Stomach (tissue), 4 donors: ENCODE data around the gene MTMR3.

Experiments
- CTCF ChIP-seq, 7 experiments: fragments of 450-650 bp in 4 of 7; fragments of 200-600 bp in 3 of 7; sonication (generic) in 3 of 7; IDR thresholded peaks; one replicate each; pipeline ENCODE4 v1.5.1; 2016 to 2019; ENCODE audit warnings: antibody characterized with exemption in 7 of 7, control low read depth in 2 of 7, mild to moderate bottlenecking in 1 of 7
- EP300 ChIP-seq: sonication (generic); formaldehyde crosslinking; IDR thresholded peaks from one replicate; pipeline ENCODE4 v1.6.1; 2017; ENCODE audit warnings: antibody characterized with exemption
- POLR2A ChIP-seq, 4 donors: fragments of 450-650 bp; IDR thresholded peaks; one replicate each; pipeline ENCODE4 v1.6.1; 2016; ENCODE audit warnings: antibody characterized with exemption in 4 of 4, control low read depth in 2 of 4, mild to moderate bottlenecking in 1 of 4, moderate library complexity in 1 of 4
- POLR2AphosphoS5 ChIP-seq, 3 donors: sonication (generic); formaldehyde crosslinking; IDR thresholded peaks; one replicate each; pipeline ENCODE4 v1.6.1; 2016; ENCODE audit warnings: antibody characterized with exemption in 3 of 3

GRCh38 chr22:30004101-30004500 is 121.1 kb downstream of the MTMR3 start:
- no peak for TF ChIP-seq EP300
- no peak for TF ChIP-seq CTCF (IDR thresholded peaks at IDR 0.05)
- TF ChIP-seq POLR2A (IDR thresholded peaks at IDR 0.05): no peak
- TF ChIP-seq POLR2AphosphoS5 (IDR thresholded peaks at IDR 0.05): no peak
